GM19467 (cell line): ENCODE results near the gene ACAA1.
"Not testable (repeated sequence)": the region's sequence is repeated elsewhere in the genome, so short reads cannot be mapped to it uniquely, and the experiment has no call there.

Source experiments
- ATAC-seq: cut with Tn5 transposase; IDR thresholded peaks from one replicate; pipeline ENCODE4 v1.9.1; 2021; ENCODE audit warnings: mild to moderate bottlenecking, moderate library complexity; ENCODE audit not compliant: unreplicated experiment

ACAA1 gene

DNA sequence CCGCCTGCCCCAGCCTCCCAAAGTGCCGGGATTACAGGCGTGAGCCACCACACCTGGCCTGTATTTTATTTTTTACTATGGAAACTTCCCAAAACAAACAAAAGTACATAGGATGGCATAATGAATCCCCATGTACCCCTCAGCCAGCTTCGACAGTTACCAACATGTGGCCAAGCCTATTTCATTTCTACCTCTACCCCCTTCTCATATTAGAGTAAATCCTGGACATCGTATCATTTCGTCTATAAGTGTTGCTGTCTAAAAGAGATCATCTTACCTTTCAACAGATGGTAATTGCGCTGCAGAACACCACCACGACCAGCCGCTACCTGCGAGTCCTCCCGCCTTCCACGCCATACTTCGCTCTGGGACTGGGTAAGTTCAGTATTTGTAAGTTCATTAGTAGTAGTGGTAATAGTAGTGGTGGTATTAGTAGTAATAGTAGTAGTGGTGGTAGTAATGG lies 53.0 kb downstream of the ACAA1 start:
- ATAC-seq = no peak

DNA sequence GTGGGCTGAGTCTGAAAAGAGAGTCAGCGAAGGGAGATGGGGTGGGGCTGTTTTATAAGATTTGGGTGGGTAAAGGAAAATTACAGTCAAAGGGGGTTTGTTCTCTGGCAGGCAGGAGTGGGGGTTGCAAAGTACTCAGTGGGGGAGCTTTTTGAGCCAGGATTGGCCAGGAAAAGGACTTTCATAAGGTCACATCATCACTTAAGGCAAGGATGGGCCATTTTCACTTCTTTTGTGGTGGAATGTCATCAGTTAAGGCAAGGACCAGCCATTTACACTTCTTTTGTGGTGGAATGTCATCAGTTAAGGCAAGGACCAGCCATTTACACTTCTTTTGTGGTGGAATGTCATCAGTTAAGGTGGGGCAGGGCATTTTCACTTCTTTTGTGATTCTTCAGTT lies 53.7 kb downstream of the ACAA1 start:
- ATAC-seq = not testable (repeated sequence)

DNA sequence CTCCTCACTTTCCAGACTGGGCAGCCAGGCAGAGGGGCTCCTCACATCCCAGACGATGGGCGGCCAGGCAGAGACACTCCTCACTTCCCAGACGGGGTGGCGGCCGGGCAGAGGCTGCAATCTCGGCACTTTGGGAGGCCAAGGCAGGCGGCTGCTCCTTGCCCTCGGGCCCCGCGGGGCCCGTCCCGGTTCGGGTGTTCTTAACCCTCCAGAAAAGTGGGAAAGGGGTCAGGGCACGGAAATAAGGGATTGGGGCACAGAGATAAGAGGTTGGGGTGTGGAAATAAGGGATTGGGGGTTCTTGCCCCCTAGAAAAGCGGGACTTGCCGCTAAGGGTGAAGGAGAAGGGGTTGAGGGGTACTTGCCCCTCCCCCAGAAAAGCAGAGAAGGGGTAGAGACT lies 54.6 kb downstream of the ACAA1 start:
- ATAC-seq = not testable (repeated sequence)

DNA sequence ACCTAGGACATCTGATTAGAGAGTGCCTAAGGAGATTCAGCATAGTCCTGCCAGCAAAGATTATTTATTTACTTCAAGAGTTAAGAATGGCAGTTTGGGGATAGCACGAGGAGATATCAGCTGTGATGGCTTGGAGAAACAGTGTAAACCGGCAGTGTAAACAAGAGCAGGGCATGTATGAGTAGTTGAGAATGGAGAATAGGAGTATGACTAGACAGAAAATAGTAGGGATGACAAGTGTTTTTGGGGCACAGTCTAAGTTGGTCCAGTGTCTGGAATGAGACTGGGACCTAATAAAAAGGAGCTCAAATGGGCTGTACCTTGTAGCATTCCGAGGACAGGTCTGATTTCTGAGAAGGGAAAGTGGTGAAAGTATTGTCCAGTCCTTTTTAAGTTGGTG lies 59.9 kb downstream of the ACAA1 start:
- not testable (repeated sequence) for ATAC-seq
